Naive B cell (primary cell): Measurements from ENCODE around the gene SCN7A. TPM values are rescaled to one million over a fixed set of nuclear protein-coding genes. Genes with fewer than 3 reads are reported as not detected.

Experiments
- polyA plus RNA-seq, 6 donors: library from polyadenylated mRNA; unstranded; fragments of 300-500 nt; fragmentation: Illumina TruSeq; gene quantifications; one replicate each; pipeline ENCODE4 v1.2.3, GENCODE V29; 2021; ENCODE audit warnings: low read depth in 6 of 6

SCN7A gene
- polyA plus RNA-seq, 6 donors from 2014 or later: 0.11 TPM; not detected in 5

Other genes with a start within 250 kb of the SCN7A start
- gene SCN9A, start 118.3 kb downstream of the SCN7A start, polyA plus RNA-seq: not detected